ENCODE data around the gene MACROD2. TPM values are rescaled to one million over a fixed set of nuclear protein-coding genes. Genes with fewer than 3 reads are reported as not detected.
"Not testable (repeated sequence)": the region's sequence is repeated elsewhere in the genome, so short reads cannot be mapped to it uniquely, and the experiment has no call there.

Gene MACROD2
- total RNA-seq, 4 donors from 2014 or later = 4.0 to 14.1 (median 10.4) TPM

GRCh38 chr20:16007164-16007563, 2011.8 kb downstream of the MACROD2 start:
- DNase-seq (ENCODE audit: low spot score in 2 of 2) = no peak
- 76 to 87% methylated on average over 3 of the region's 3 CpGs for WGBS, 2 donors

DNA sequence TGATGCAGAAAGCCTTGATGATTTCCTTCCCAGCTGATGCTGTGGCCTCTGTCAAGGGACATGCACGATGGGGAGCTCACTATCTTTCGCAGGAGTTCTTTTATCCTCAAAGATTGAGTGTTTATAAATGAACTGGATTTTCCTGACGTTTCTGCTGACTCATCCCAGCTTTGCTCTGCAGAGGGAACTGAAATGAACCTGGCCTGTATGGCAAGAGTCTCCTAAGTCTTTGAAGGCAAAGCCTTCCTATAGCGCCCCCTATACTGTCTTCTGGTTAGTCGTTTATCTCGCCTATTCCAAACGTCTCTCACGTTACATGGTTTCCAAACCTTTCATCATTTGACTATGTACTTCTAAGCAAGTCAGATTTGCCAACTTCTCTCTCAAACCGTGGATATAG, 2012.6 kb downstream of the MACROD2 start:
- H3K9me3 ChIP-seq = no peaks in the 10 kb centered on the region
- H3K36me3 ChIP-seq = no peaks in the 10 kb centered on the region
- no peak overlapping the region for H3K27ac ChIP-seq
- TF ChIP-seq POLR2A (IDR thresholded peaks at IDR 0.05) (no peak), EP300 (IDR thresholded peaks at IDR 0.05) (no peak)
- TF ChIP-seq, protein P1, sequence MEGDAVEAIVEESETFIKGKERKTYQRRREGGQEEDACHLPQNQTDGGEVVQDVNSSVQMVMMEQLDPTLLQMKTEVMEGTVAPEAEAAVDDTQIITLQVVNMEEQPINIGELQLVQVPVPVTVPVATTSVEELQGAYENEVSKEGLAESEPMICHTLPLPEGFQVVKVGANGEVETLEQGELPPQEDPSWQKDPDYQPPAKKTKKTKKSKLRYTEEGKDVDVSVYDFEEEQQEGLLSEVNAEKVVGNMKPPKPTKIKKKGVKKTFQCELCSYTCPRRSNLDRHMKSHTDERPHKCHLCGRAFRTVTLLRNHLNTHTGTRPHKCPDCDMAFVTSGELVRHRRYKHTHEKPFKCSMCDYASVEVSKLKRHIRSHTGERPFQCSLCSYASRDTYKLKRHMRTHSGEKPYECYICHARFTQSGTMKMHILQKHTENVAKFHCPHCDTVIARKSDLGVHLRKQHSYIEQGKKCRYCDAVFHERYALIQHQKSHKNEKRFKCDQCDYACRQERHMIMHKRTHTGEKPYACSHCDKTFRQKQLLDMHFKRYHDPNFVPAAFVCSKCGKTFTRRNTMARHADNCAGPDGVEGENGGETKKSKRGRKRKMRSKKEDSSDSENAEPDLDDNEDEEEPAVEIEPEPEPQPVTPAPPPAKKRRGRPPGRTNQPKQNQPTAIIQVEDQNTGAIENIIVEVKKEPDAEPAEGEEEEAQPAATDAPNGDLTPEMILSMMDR (IDR thresholded peaks at IDR 0.05) = no peak
- 81 to 85% methylated on average over 9 of the region's 9 CpGs for WGBS, 2 donors
- H3K4me1 ChIP-seq = no peaks in the 10 kb centered on the region
- no peaks in the 10 kb centered on the region for H3K27me3 ChIP-seq
- H3K4me3 ChIP-seq = no peak overlapping the region
- DNase-seq (ENCODE audit: low spot score in 2 of 2) = no peak

More at GRCh38 chr20:16007164-16007563, 2011.8 kb downstream of the MACROD2 start:
- Histone ChIP-seq H3K27me3 (no peaks in the 10 kb centered on the region), H3K4me3 (no peak overlapping the region), H3K9me3 (no peaks in the 10 kb centered on the region), H3K36me3 (no peaks in the 10 kb centered on the region), H3K4me1 (no peaks in the 10 kb centered on the region), H3K27ac (no peak overlapping the region)
- TF ChIP-seq EP300 (IDR thresholded peaks at IDR 0.05) = no peak
- no peak for TF ChIP-seq POLR2A (IDR thresholded peaks at IDR 0.05)
- TF ChIP-seq, protein P1 (IDR thresholded peaks at IDR 0.05) = no peak

- TF ChIP-seq POLR2A (IDR thresholded peaks at IDR 0.05) (no peak), EP300 (IDR thresholded peaks at IDR 0.05) (no peak)
- TF ChIP-seq, protein P1 (IDR thresholded peaks at IDR 0.05) = no peak
- H3K9me3 ChIP-seq = no peaks in the 10 kb centered on the region
- no peak overlapping the region for H3K27ac ChIP-seq
- no peak overlapping the region for H3K4me3 ChIP-seq
- DNase-seq (ENCODE audit: low spot score in 2 of 2) = no peak
- 68 to 80% methylated on average over 6 of the region's 6 CpGs for WGBS, 2 donors
- H3K36me3 ChIP-seq = no peaks in the 10 kb centered on the region
- H3K4me1 ChIP-seq = no peaks in the 10 kb centered on the region
- no peaks in the 10 kb centered on the region for H3K27me3 ChIP-seq
Observed at GRCh38 chr20:16011056-16011455, 2015.7 kb downstream of the MACROD2 start.

DNA sequence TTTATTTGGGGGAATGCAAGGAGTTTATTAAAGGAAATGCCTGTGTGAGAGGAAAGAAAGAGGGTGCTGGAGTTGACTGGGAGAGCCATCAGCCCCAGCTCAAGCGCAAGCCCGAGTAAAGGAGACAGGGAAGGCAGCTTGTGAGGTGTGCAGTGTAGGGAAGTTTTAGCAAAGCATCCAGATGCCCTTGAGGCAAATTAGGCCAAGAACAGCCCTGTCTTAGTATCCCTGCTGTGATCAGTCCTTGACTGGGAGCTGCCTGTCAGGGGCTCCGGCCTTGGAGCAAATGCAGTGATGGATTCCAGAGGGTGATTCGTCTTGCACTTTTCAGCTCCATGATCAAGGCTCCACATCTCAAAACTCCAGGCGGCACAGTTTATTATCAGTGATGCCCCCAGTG, 2016.2 kb downstream of the MACROD2 start:
- H3K4me1 ChIP-seq = no peaks in the 10 kb centered on the region
- no peaks in the 10 kb centered on the region for H3K9me3 ChIP-seq
- H3K4me3 ChIP-seq = no peak overlapping the region
- no peaks in the 10 kb centered on the region for H3K36me3 ChIP-seq
- no peak for DNase-seq (ENCODE audit: low spot score in 2 of 2)
- H3K27me3 ChIP-seq = no peaks in the 10 kb centered on the region
- no peak overlapping the region for H3K27ac ChIP-seq
- 93 to 97% methylated on average over 5 of the region's 5 CpGs for WGBS, 2 donors
- TF ChIP-seq, protein P1 (IDR thresholded peaks at IDR 0.05) = no peak
- TF ChIP-seq EP300 (IDR thresholded peaks at IDR 0.05) (no peak), POLR2A (IDR thresholded peaks at IDR 0.05) (no peak)

DNA sequence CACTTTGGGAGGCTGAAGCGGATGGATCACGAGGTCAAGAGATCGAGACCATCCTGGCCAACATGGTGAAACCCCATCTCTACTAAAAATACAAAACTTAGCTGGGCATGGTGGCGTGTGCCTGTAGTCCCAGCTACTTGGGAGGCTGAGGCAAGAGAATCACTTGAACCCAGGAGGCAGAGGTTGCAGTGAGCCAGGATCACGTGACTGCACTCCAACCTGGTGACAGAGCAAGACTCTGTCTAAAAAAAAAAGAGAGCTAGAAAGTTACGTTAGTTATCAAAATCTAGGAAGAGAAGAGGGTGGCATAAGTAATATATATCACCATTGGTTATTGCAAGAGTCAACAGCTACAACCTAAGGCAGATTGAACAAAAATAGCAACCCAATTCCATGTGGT, 2017.6 kb downstream of the MACROD2 start:
- not testable (repeated sequence) for H3K4me3 ChIP-seq

GRCh38 chr20:16013631-16014030, 2018.3 kb downstream of the MACROD2 start:
- Histone ChIP-seq H3K36me3 (no peaks in the 10 kb centered on the region), H3K4me1 (no peaks in the 10 kb centered on the region), H3K27me3 (no peaks in the 10 kb centered on the region), H3K4me3 (no peak overlapping the region), H3K9me3 (no peaks in the 10 kb centered on the region), H3K27ac (no peak overlapping the region)
- no peak for DNase-seq (ENCODE audit: low spot score in 2 of 2)
- TF ChIP-seq, protein P1 (IDR thresholded peaks at IDR 0.05) = no peak
- TF ChIP-seq EP300 (IDR thresholded peaks at IDR 0.05) = no peak
- no peak for TF ChIP-seq POLR2A (IDR thresholded peaks at IDR 0.05)
- WGBS, 2 donors = 93 to 98% methylated on average over 4 of the region's 4 CpGs

More for the DNA sequence above, 2017.6 kb downstream of the MACROD2 start:
- not testable (repeated sequence) for H3K9me3 ChIP-seq; H3K4me1 ChIP-seq; H3K27ac ChIP-seq; H3K27me3 ChIP-seq; H3K36me3 ChIP-seq; DNase-seq (ENCODE audit: low spot score in 2 of 2)
- WGBS, 2 donors = 80 to 92% methylated on average over 6 of the region's 6 CpGs

All from tibial nerve (tissue), 4 donors.